ENCODE results near the gene RTP5. TPM values are rescaled to one million over a fixed set of nuclear protein-coding genes. Genes with fewer than 3 reads are reported as not detected.

The RTP5 gene
- total and polyA plus RNA-seq, 2 experiments from 2014 or later, result not detected

- Histone ChIP-seq H3K9ac (no peak overlapping the region), H3K4me1 (ENCODE audit: insufficient read depth) (peaks cover 8% of the 10 kb centered on the region), H2AFZ (no peak overlapping the region), H4K20me1 (ENCODE audit: insufficient read depth) (no peaks in the 10 kb centered on the region), H3F3A (ENCODE audit: insufficient read depth) (no peaks in the 10 kb centered on the region), H3K36me3 (ENCODE audit: low read depth) (no peaks in the 10 kb centered on the region), H3K4me2 (ENCODE audit: unreplicated experiment) (no peak overlapping the region), H3K27me3 (replicated peaks; ENCODE audit: insufficient read depth) (peaks cover 7% of the 10 kb centered on the region; the same call in 1 of the 2 replicates), H3K79me2 (ENCODE audit: insufficient read depth) (no peaks in the 10 kb centered on the region), H3K9me3 (ENCODE audit: low read depth) (no peaks in the 10 kb centered on the region), H3K27ac (no peak overlapping the region), H3K9me2 (ENCODE audit: insufficient read depth) (no peaks in the 10 kb centered on the region), H3K4me3 (no peak overlapping the region)
- in situ Hi-C loops (cut with MboI), result no loop called here
- TF ChIP-seq EZH2 (IDR thresholded peaks at IDR 0.05; ENCODE audit: insufficient read depth, poor library complexity, severe bottlenecking) (no peak), EZH2phosphoT487 (IDR thresholded peaks at IDR 0.05; ENCODE audit: insufficient read depth, low read depth) (no peak)
- no peak for DNase-seq
- WGBS, 2 experiments (ENCODE audit: low coverage in 1 of 2, low lambda C conversion rate in 2 of 2, missing lambda C conversion rate in 2 of 2), result 84 to 88% methylated on average over 26 to 29 of the region's 29 CpGs
Measured at GRCh38 chr2:241890524-241891235, 21.2 kb downstream of the RTP5 start.

- no peaks in the 10 kb centered on the region for H3K9me3 ChIP-seq (ENCODE audit: low read depth)
- in situ Hi-C loops (cut with MboI), result no loop called here
- no peak for DNase-seq
- no peaks in the 10 kb centered on the region for H3F3A ChIP-seq (ENCODE audit: insufficient read depth)
- no peak overlapping the region for H3K27ac ChIP-seq
- H2AFZ ChIP-seq, result no peak overlapping the region
- H3K9ac ChIP-seq, result no peak overlapping the region
- TF ChIP-seq EZH2 (IDR thresholded peaks at IDR 0.05; ENCODE audit: insufficient read depth, poor library complexity, severe bottlenecking) (no peak), EZH2phosphoT487 (IDR thresholded peaks at IDR 0.05; ENCODE audit: insufficient read depth, low read depth) (no peak)
- no peaks in the 10 kb centered on the region for H3K9me2 ChIP-seq (ENCODE audit: insufficient read depth)
- H3K36me3 ChIP-seq (ENCODE audit: low read depth), result no peaks in the 10 kb centered on the region
- peaks cover 7% of the 10 kb centered on the region; the same call in 1 of the 2 replicates for H3K27me3 ChIP-seq (replicated peaks; ENCODE audit: insufficient read depth)
- no peak overlapping the region for H3K4me3 ChIP-seq
- 88 to 90% methylated on average over 26 to 27 of the region's 27 CpGs for WGBS, 2 experiments (ENCODE audit: low coverage in 1 of 2, low lambda C conversion rate in 2 of 2, missing lambda C conversion rate in 2 of 2)
- peaks cover 8% of the 10 kb centered on the region for H3K4me1 ChIP-seq (ENCODE audit: insufficient read depth)
- H4K20me1 ChIP-seq (ENCODE audit: insufficient read depth), result no peaks in the 10 kb centered on the region
- no peak overlapping the region for H3K4me2 ChIP-seq (ENCODE audit: unreplicated experiment)
- no peaks in the 10 kb centered on the region for H3K79me2 ChIP-seq (ENCODE audit: insufficient read depth)
Measured at GRCh38 chr2:241891315-241891987, 21.9 kb downstream of the RTP5 start.

- H3K27ac ChIP-seq, result no peak overlapping the region
- H3K9ac ChIP-seq, result no peak overlapping the region
- no peaks in the 10 kb centered on the region for H4K20me1 ChIP-seq (ENCODE audit: insufficient read depth)
- no peaks in the 10 kb centered on the region for H3K9me2 ChIP-seq (ENCODE audit: insufficient read depth)
- H3K4me1 ChIP-seq (ENCODE audit: insufficient read depth), result peaks cover 8% of the 10 kb centered on the region
- in situ Hi-C loops (cut with MboI), result no loop called here
- no peak for DNase-seq
- no peak overlapping the region for H3K4me2 ChIP-seq (ENCODE audit: unreplicated experiment)
- H3K4me3 ChIP-seq, result no peak overlapping the region
- TF ChIP-seq EZH2phosphoT487 (IDR thresholded peaks at IDR 0.05; ENCODE audit: insufficient read depth, low read depth), result no peak
- TF ChIP-seq EZH2 (IDR thresholded peaks at IDR 0.05; ENCODE audit: insufficient read depth, poor library complexity, severe bottlenecking), result no peak
- 60 to 72% methylated on average over 3 of the region's 3 CpGs for WGBS, 2 experiments (ENCODE audit: low coverage in 1 of 2, low lambda C conversion rate in 2 of 2, missing lambda C conversion rate in 2 of 2)
- H3F3A ChIP-seq (ENCODE audit: insufficient read depth), result no peaks in the 10 kb centered on the region
- no peak overlapping the region for H2AFZ ChIP-seq
- H3K27me3 ChIP-seq (replicated peaks; ENCODE audit: insufficient read depth), result peaks cover 7% of the 10 kb centered on the region; the same call in 1 of the 2 replicates
- no peaks in the 10 kb centered on the region for H3K36me3 ChIP-seq (ENCODE audit: low read depth)
- H3K79me2 ChIP-seq (ENCODE audit: insufficient read depth), result no peaks in the 10 kb centered on the region
- H3K9me3 ChIP-seq (ENCODE audit: low read depth), result no peaks in the 10 kb centered on the region
Measured at GRCh38 chr2:241891988-241892298, 22.4 kb downstream of the RTP5 start.

GRCh38 chr2:241892299-241893137 lies 23.0 kb downstream of the RTP5 start:
- 48% methylated on average over 22 of the region's 22 CpGs for WGBS, 2 experiments (ENCODE audit: low coverage in 1 of 2, low lambda C conversion rate in 2 of 2, missing lambda C conversion rate in 2 of 2)
- Histone ChIP-seq H3K4me3 (no peak overlapping the region), H2AFZ (no peak overlapping the region), H4K20me1 (ENCODE audit: insufficient read depth) (no peaks in the 10 kb centered on the region), H3K9ac (no peak overlapping the region), H3K9me3 (ENCODE audit: low read depth) (no peaks in the 10 kb centered on the region), H3K79me2 (ENCODE audit: insufficient read depth) (no peaks in the 10 kb centered on the region), H3K27me3 (replicated peaks; ENCODE audit: insufficient read depth) (peaks cover 7% of the 10 kb centered on the region; the same call in 1 of the 2 replicates), H3K9me2 (ENCODE audit: insufficient read depth) (no peaks in the 10 kb centered on the region), H3K36me3 (ENCODE audit: low read depth) (no peaks in the 10 kb centered on the region), H3K4me2 (ENCODE audit: unreplicated experiment) (no peak overlapping the region), H3F3A (ENCODE audit: insufficient read depth) (no peaks in the 10 kb centered on the region), H3K4me1 (ENCODE audit: insufficient read depth) (peaks cover 8% of the 10 kb centered on the region), H3K27ac (no peak overlapping the region)
- TF ChIP-seq EZH2 (IDR thresholded peaks at IDR 0.05; ENCODE audit: insufficient read depth, poor library complexity, severe bottlenecking) (no peak), EZH2phosphoT487 (IDR thresholded peaks at IDR 0.05; ENCODE audit: insufficient read depth, low read depth) (0 out of 2 replicates have a peak, but pooled peaks have one; percentile 59)
- in situ Hi-C loops (cut with MboI), result no loop called here
- peak; percentile 59 for DNase-seq

All from GM23248 (cell line).